NOMO-1 treated with dmso at 0.1 percent for 144 hours (cell line): ENCODE results near the gene CELSR1.

Experiments used
- DNase-seq: peaks from one replicate; lab custom pipeline; 2025; ENCODE audit not compliant: unreplicated experiment; lab: John Stamatoyannopoulos, UW

CELSR1 gene

GRCh38 chr22:46382524-46382923 is 154.9 kb downstream of the CELSR1 start:
- no peak for DNase-seq

GRCh38 chr22:46381731-46382130 is 155.7 kb downstream of the CELSR1 start:
- no peak for DNase-seq

GRCh38 chr22:46381142-46381541 is 156.3 kb downstream of the CELSR1 start:
- DNase-seq, result no peak

GRCh38 chr22:46380581-46380980 is 156.8 kb downstream of the CELSR1 start:
- no peak for DNase-seq

GRCh38 chr22:46380069-46380468 is 157.4 kb downstream of the CELSR1 start:
- DNase-seq, result no peak

GRCh38 chr22:46379066-46379930 is 158.1 kb downstream of the CELSR1 start:
- no peak for DNase-seq

- DNase-seq, result no peak
Measured at GRCh38 chr22:46378426-46379065, 158.9 kb downstream of the CELSR1 start.

GRCh38 chr22:46377525-46378425 is 159.6 kb downstream of the CELSR1 start:
- no peak for DNase-seq

- DNase-seq, result no peak
Measured at GRCh38 chr22:46376908-46377524, 160.4 kb downstream of the CELSR1 start.

- no peak for DNase-seq
Measured at GRCh38 chr22:46376111-46376510, 161.3 kb downstream of the CELSR1 start.

- DNase-seq, result no peak
Measured at GRCh38 chr22:46374663-46375474, 162.6 kb downstream of the CELSR1 start.

- DNase-seq, result no peak
Measured at GRCh38 chr22:46373921-46374662, 163.3 kb downstream of the CELSR1 start.

GRCh38 chr22:46373159-46373558 is 164.3 kb downstream of the CELSR1 start:
- DNase-seq, result no peak

- no peak for DNase-seq
Measured at GRCh38 chr22:46372686-46373085, 164.7 kb downstream of the CELSR1 start.

GRCh38 chr22:46371623-46372226 is 165.7 kb downstream of the CELSR1 start:
- DNase-seq, result no peak

GRCh38 chr22:46370584-46371291 is 166.7 kb downstream of the CELSR1 start:
- no peak for DNase-seq

- no peak for DNase-seq
Measured at GRCh38 chr22:46369716-46370583, 167.5 kb downstream of the CELSR1 start.
